Measurements from ENCODE around the gene METRN.

The METRN gene

DNA sequence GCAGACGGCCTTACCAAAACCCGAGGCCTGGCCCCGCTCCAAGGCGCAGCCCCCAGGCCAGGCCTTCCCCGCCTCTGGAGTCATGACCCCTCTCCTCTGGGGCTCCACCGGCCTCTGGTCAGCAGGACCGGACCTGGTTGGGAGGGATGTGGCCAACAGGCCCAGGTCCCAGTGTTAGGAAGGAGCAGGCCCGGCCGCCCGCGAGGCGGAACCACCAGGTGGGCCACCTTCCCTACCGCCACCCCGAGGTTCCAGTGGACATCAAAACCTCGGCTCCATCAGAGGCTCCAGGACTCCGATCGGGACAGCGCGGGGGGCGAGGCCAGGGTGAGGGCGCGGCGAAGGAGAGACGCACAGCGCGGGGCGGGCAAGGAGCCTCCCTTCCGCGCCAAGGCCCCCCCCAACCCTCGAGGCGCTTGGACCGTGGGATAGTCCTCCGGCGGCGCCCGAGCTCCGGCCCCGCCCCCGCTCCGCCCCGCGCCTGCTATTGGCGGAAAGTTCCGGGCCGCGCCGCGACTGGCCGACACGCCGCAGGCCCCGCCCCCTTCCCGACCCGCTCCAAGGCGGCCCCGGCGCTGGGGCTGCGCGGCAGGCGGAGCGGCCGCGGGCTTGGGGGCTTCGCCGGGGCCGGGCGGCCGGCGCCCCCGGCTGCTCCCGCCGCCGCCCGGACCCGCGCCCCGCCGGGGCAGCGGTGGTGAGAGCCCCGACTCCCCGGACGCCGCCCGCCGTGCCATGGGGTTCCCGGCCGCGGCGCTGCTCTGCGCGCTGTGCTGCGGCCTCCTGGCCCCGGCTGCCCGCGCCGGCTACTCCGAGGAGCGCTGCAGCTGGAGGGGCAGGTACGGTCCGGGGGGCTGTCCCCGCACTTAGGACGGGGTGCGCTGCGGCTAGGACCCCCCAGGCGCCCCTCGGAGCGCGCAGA is at the start of gene METRN:
TSS of gene METRN (plus strand) at position 561 of the 919 bp plus-strand sequence. CDS start at position 733, 172 bp downstream.
- peak; percentile 79 for DNase-seq

DNA sequence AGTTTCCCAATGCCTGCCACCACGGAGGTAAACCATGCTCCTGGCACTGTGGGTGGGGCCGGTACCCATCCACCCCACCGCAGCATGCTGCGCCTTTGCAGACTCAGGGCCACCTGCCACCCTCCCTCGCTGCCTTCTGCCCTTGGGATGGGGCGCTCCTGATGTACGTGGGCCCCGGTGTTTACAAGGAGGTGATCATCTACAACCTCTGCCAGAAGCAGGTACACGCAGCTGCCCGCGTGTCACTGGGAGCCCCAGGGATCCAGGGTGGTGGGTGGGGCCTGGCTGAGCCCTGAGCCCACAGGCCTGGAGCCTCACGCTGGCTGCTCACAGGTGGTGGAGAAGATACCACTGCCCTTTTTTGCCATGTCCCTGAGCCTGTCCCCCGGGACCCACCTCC is 48.3 kb upstream of the METRN start:
- DNase-seq, result no peak

DNA sequence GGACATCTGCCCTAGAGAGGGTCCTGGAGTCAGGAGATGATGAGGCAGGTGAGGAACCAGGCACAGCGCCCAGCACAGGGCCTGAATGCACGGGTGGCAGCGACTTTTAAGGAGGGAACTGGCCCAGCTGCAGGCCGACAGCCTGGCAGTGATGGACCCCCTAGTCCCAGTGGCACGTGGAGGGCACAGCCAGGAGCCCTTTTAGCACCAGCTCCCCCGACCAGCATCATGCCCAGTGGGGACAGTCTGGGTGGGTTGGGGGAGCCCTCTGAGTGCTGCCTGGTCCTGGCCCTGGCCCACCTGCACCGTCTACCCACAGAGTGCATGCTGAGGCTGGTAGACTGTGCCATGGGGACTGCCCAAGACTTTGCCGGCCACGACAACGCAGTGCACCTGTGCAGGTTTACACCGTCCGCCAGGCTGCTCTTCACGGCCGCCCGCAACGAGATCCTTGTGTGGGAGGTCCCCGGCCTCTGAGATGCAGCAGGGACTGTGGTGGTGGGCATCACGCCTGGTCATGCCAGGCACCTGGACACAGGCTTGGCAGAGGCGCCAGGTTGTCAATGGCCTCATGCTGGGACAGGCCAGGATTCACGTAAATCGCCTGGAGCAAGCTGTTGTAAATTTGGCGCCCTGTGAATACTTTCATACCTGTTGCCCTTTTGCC is 47.7 kb upstream of the METRN start:
- DNase-seq, result no peak

DNA sequence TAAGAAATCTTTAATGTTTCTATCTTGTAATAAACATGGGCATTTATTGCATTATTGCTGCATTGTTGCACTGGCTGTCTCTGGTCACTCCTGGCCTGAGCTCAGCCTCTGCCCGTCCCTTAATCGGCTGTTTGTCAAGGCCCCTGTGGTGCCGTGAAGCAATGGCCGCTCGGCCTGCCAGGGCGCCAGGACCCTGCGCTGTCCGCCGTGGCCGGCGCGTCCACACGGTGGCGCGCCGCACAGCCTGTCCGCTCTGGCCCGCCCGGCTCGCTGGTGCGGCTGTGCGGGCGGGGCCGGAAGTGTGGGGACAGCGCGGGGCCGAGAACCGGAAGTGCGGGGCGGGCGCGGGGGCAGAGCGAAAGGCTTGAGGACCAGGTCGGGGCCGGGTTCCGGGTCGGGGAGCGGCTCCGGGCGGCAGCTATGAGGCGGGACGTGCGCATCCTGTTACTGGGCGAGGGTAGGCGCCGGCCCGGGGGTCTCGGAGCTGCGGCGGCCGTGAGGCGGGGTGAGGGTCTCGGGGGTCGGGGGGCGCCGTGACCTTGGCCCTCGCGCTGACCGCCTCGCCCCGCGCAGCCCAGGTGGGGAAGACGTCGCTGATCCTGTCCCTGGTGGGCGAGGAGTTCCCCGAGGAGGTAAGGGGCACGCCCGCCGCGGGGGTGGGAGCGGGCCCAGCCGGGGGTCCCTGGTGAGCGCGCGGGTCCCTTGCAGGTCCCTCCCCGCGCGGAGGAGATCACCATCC is 47.0 kb upstream of the METRN start, which contains the start of gene RHOT2:
TSS of gene RHOT2 (plus strand) at position 353 of the 739 bp plus-strand sequence. CDS start at position 421, 68 bp downstream.
- DNase-seq, result peak; percentile 89

DNA sequence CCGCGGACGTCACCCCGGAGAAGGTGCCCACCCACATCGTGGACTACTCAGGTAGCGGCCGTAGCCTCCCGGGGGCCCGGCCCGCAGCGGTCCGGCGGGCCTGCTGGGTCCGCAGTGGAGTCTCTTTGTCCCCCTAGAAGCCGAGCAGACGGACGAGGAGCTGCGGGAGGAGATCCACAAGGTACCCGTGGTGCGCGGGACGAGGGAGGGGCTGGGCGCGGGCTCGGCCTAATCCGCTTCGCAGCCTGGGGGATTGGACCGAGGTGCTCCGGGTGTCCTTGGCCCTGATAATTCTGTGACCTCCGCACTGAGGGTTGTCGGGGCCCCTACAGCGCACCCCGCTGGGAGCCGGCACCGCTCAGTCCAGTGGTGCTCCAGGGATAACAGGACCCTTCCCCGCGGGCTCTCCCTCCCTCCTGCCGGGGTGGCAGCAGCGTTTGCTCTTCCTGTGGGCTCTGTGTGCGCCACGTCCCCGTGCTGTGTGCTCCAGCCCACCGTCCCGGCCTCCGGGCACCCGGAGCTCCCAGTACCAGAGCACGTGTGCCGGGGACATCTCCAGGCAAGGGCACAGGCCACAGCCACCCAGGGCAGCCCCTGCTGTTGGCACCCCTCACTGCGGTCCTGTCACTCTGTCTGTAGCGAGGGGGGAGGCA is 46.3 kb upstream of the METRN start:
- DNase-seq, result no peak

DNA sequence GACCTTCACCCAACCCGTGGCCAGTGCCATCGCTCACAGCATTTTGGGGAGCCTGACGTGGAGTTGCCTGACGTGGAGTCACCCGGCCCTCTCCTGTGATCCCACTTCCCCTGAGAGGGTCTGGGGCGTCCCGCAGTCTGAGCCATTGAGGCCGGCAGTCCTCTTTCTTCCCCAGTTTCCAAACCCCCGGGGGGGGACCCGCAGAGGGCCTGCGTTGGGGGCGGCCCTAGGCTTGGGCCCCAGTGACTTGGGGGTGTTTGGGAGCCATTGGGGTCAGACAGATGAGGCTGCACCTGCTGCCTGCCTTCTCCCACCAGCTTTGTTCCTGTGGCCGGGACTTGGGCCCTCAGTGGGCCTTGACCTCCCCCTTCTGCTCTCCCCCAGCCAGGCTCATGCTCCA is 45.3 kb upstream of the METRN start:
- DNase-seq, result no peak

DNA sequence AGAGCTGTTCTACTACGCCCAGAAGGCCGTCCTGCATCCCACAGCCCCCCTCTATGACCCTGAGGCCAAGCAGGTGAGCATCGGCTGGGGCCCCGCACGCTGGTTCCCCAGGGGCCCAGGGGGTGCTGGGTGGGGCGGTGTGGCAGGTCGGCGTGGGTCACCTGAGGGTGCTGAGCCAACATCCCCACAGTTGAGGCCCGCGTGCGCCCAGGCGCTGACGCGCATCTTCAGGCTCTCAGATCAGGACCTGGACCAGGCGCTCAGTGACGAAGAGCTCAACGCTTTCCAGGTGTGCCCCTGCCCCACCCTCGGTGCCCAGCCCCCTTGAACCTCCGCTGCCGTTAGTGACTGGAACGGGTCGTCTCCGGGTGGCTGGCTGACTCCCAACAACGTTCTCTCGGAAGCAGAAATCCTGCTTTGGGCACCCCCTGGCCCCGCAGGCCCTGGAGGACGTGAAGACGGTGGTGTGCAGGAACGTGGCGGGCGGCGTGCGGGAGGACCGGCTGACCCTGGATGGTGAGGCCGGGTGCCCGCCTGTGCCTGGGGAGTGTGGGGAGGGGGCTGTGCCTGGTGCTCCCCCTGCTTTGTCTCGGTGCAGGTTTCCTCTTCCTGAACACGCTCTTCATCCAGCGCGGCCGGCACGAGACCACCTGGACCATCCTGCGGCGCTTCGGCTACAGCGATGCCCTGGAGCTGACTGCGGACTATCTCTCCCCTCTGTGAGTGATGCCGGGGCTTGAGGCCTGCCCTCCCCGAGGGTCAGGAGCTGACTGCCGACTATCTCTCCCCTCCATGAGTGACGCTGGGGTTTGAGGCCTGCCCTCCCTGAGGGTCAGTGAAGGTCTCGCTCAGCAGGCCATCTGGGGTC is 44.2 kb upstream of the METRN start:
- DNase-seq, result no peak

DNA sequence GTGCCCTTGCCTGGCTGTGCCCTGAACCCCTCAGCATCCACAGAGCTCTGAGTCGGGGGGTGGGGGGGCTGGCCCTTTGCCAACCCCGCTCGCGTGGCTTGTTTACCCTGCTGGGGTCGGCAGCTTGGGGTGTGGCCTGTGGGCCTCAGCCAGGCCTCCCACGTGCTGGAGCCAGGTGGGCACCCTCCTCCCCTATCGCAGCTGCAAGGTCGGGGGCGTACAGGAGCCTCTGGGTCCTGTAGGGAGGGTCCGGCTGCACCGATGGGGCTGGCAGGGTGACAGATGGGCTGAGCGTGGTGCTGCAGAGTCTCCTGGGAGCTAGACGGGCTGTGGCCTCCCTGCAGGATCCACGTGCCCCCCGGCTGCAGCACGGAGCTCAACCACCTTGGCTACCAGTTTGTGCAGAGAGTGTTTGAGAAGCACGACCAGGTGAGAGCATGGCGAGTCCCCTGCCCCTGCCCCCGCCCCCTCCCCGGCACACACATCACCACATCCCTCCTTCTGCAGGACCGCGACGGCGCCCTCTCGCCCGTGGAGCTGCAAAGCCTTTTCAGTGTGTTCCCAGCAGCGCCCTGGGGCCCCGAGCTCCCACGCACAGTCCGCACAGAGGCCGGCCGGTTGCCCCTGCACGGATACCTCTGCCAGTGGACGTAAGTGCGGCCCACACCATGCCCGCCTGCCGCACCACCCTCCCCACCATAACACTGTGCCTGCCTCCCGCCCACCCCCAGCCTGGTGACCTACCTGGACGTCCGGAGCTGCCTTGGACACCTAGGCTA is 43.4 kb upstream of the METRN start:
- no peak for DNase-seq

DNA sequence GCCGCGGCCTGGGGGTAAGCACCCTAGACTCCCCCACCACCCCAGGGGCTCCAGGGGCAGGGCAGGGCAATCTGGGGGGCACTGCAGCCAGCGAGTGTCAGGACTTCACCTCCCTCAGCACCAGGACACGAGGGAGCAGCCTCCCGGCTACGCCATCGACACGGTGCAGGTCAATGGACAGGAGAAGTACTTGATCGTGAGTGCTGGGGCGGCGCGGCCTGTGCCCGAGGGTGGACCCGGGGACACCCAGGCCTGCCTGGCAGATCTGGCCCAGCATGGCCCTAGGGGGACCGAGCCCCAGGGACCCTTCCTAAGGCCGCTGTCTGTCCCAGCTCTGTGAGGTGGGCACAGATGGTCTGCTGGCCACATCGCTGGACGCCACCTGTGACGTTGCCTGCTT is 42.5 kb upstream of the METRN start:
- DNase-seq, result no peak

DNA sequence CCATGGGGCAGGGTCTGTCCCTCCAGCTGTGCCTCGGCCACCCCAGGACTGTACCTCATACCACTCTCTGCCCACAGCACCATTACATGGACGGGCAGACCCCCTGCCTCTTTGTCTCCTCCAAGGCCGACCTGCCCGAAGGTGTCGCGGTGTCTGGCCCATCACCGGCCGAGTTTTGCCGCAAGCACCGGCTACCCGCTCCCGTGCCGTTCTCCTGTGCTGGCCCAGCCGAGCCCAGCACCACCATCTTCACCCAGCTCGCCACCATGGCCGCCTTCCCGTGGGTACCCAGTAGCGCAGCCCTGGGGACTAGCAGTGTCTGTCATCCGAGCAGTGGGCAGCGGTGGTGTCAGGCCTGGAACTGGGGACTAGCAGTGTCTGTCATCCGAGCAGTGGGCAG is 42.1 kb upstream of the METRN start:
- no peak for DNase-seq

DNA sequence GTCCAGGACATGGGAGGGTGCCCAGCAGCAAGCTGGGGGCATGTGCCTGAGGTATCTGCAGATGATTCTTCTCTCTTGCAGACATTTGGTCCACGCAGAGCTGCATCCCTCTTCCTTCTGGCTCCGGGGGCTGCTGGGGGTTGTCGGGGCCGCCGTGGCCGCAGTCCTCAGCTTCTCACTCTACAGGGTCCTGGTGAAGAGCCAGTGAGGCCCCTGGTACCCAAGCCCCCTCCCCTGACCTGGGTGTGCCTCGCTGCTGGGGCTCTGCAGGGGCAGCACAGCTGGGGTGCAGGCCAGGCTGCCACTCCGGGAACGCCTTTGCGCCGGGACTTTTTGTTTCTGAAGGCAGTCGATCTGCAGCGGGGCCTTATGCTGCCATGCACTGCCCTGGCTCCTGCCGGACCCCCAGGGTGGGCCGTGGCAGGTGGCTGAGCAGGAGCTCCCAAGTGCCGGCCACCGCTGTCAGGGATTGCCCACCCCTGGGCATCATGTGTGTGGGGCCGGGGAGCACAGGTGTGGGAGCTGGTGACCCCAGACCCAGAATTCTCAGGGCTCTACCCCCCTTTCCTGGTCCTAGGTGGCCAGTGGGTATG is 41.4 kb upstream of the METRN start:
- no peak for DNase-seq

DNA sequence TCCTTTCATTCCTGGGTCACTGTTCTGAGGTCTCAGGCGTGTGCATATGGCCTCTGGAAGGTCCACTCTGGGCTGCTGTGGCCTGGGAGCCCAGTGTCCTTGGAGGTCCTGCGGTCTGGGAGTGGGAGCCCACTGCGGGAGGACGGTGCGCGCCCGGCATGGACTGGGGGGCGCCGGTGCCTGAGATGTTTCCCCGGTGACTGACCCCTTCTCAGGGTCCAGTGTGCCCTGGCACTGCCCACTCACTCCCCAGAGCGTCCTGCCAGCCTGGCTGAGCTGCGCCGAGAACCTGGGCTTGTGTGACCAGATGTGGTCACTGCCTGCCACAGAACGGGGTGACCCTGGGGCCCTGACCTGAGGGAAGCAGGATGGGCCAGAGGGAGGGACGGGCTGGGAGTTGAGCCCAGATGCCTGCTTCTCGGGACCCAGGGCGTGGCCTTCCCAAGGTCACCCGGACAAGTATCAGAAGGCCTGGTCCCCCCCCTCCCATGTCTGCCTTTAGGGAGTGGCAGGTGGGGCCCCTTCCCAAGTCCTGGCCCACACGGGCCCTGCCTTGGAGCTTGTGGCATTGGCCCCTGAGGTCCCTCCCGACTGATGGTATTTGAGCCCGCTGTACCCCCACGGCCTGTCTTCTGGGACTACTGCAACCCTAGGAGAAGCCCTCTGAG is 40.6 kb upstream of the METRN start:
- no peak for DNase-seq

DNA sequence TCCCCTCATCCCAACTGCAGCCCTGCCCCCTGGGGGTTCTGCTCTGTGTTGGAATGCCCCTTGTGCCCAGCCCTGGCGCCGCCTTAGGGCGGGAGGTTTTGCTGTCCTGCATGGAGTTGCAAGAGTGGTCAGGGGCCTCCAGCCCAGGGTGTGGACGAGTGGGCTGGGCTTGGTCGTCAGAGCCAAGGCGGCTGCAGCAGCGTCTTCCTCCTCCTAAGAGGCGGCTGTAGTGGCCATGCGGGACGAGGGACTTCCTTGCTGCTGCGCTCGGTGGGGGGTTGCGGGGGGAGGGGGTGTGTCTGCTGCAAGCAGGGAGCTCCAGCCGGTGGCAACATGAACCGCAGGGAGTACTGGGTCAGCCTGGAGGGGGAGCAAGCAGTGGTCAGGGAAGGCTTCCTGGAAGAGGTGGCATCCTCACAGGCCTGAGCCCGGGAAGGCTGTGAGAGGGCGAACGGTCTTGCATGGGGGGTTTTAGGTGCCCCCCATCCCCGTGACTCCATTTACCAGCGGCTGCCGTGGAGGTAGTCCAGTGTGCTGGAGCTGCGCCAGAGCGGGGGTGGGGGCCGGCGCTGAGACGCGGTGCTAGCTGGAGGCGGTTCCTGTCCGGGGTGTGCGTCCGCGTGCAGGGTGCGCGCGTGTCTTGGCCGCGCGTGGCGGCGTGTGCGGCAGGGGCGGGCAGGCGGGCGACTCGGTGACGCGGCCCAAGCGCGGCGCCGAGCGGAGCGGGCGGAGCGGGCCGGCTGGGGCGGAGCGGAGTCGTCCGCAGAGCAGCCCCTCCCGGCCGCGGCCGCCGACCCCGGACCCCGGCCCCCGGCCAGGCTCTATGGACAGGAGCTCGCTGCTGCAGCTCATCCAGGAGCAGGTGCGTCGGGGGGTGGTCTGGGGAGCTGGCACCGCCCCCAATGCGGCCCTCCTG is 39.7 kb upstream of the METRN start, which contains the start of gene RHBDL1:
TSS of gene RHBDL1 (plus strand) at position 704 of the 916 bp plus-strand sequence. CDS start at position 824, 120 bp downstream.
- no peak for DNase-seq

DNA sequence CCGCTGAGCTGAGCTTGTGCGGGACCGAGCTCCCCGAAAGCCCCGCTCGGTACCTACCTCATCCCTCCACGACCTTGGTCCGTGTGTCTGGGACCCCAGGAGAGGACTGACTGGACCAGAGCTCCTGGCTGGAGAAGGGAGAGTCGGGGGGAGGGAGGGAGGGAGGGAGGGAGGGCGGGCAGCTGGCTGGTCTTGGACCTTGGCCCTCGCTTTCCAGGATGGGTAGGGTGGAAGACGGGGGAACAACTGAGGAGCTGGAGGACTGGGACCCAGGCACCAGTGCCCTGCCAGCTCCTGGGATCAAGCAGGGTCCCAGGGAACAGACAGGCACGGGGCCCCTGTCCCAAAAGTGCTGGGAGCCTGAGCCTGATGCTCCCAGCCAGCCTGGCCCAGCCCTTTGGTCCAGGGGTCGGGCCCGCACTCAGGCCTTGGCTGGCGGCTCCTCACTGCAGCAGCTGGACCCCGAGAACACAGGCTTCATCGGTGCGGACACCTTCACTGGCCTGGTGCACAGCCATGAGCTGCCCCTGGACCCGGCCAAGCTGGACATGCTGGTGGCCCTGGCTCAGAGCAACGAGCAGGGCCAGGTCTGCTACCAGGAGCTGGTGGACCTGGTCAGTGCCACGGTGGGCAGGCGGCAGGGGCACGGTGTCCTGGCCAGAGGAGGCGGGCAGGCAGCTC is 38.9 kb upstream of the METRN start:
- no peak for DNase-seq

DNA sequence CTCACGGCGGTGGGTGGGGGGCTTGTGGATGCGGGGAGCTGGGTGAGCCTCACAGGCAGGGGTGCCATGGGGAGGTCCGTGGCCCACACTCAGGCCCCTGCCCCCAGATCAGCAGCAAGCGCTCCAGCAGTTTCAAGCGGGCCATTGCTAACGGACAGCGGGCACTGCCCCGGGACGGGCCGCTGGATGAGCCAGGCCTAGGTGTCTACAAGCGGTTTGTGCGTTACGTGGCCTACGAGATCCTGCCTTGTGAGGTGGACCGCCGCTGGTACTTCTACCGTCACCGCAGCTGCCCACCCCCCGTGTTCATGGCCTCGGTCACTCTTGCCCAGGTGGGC is 38.4 kb upstream of the METRN start:
- DNase-seq, result no peak

DNA sequence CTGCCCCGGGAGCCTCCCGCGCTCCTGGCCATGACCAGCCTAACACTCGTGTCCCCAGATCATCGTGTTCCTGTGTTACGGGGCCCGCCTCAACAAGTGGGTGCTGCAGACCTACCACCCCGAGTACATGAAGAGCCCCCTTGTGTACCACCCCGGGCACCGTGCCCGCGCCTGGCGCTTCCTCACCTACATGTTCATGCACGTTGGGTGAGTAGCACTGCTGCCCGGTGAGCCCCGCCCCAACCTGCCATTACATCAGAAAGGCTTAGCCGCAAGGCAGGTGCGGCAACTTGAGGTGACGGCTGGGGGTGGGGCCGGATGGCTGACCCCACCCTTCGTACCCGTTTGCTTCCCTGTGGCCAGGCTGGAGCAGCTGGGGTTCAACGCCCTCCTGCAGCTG is 38.0 kb upstream of the METRN start:
- DNase-seq, result no peak

DNA sequence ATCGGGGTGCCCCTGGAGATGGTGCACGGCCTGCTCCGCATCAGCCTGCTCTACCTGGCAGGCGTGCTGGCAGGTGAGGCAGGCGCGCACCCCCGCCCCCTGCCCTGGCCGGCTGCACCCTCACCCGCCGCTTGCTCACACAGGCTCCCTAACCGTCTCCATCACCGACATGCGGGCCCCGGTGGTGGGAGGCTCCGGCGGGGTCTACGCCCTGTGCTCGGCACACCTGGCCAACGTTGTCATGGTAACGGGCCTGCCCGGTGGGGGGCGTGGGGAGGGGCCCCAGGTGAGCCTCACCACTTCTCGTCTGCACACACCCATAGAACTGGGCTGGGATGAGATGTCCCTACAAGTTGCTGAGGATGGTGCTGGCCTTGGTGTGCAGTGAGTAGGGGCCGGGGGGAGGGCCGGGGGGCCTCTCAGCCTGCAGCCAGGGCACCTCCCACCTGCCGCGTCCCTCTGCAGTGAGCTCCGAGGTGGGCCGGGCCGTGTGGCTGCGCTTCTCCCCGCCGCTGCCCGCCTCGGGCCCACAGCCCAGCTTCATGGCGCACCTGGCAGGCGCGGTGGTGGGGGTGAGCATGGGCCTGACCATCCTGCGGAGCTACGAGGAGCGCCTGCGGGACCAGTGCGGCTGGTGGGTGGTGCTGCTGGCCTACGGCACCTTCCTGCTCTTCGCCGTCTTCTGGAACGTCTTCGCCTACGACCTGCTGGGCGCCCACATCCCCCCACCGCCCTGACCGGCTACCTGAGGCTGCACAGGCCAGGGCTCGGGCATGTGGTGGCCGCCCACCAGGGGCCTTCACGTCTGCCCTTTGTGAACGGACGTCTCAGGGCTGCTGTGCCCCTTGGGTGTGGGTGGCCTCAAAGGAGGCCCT is 37.4 kb upstream of the METRN start:
- DNase-seq, result no peak
